ENCODE results near the gene METTL25.

GRCh38 chr12:82474181-82474797 is 116.0 kb downstream of the METTL25 start:
- TF ChIP-seq MXI1 (conservative IDR thresholded peaks at IDR 0.05; ENCODE audit: poor library complexity, severe bottlenecking) (no peak), EP300 (conservative IDR thresholded peaks at IDR 0.05; ENCODE audit: poor library complexity, severe bottlenecking) (no peak), CTCF (IDR thresholded peaks at IDR 0.05; ENCODE audit: poor library complexity, severe bottlenecking) (no peak), EZH2 (IDR thresholded peaks at IDR 0.05; ENCODE audit: borderline replicate concordance, insufficient read depth, low read length, poor library complexity, severe bottlenecking) (no peak), TAF1 (IDR thresholded peaks at IDR 0.05; ENCODE audit: low read depth) (no peak), RAD21 (conservative IDR thresholded peaks at IDR 0.05) (no peak), SMC3 (conservative IDR thresholded peaks at IDR 0.05; ENCODE audit: poor library complexity) (no peak), REST (IDR thresholded peaks at IDR 0.05; ENCODE audit: borderline replicate concordance) (no peak)

All from neural cell (in vitro differentiated cells).